Tibial nerve (tissue), 4 donors: ENCODE measurements around the gene CACNA1S. TPM values are rescaled to one million over a fixed set of nuclear protein-coding genes. Genes with fewer than 3 reads are reported as not detected.

ENCODE experiments used
- DNase-seq, 2 donors: peaks; one replicate each; pipeline ENCODE4 v3.0.0-alpha.2; 2019; ENCODE audit warnings: low spot score in 2 of 2
- H3K27ac ChIP-seq, 4 donors: fragments of 200-600 bp; sonication (generic) in 3 of 4; one replicate each; pipeline ENCODE4 v1.5.1; 2017 to 2019; ENCODE audit warnings: mild to moderate bottlenecking in 1 of 4
- H3K27me3 ChIP-seq, 2 donors: fragments of 200-600 bp; sonication (generic) in 1 of 2; one replicate each; pipeline versions ENCODE4 v1.5.1 to v1.6.0; 2017 to 2019
- H3K36me3 ChIP-seq, 3 donors: fragments of 200-600 bp; sonication (generic); one replicate each; pipeline ENCODE4 v1.5.1; 2018 to 2019
- H3K4me1 ChIP-seq, 4 donors: fragments of 200-600 bp; sonication (generic) in 3 of 4; one replicate each; pipeline ENCODE4 v1.5.1; 2017 to 2019
- H3K4me3 ChIP-seq, 4 donors: fragments of 200-600 bp; sonication (generic) in 3 of 4; one replicate each; pipeline ENCODE4 v1.5.1; 2017 to 2019; ENCODE audit warnings: mild to moderate bottlenecking in 1 of 4, moderate library complexity in 1 of 4
- H3K9me3 ChIP-seq, 4 donors: fragments of 200-600 bp; sonication (generic) in 3 of 4; one replicate each; pipeline ENCODE4 v1.5.1; 2017 to 2019
- EP300 ChIP-seq, 2 donors: sonication (generic); formaldehyde crosslinking; IDR thresholded peaks; one replicate each; pipeline ENCODE4 v1.6.1; 2017; ENCODE audit warnings: antibody characterized with exemption in 2 of 2, mild to moderate bottlenecking in 1 of 2
- POLR2A ChIP-seq, 2 donors: fragments of 450-650 bp; IDR thresholded peaks; one replicate each; pipeline ENCODE4 v1.6.1; 2017; ENCODE audit warnings: antibody characterized with exemption in 2 of 2, mild to moderate bottlenecking in 2 of 2, moderate library complexity in 2 of 2
- WGBS, 2 donors: methylation state at CpG; one replicate each; pipeline ENCODE4 v1.1.5; 2018; 5-methylcytosine and 5-hydroxymethylcytosine counted together
- total RNA-seq, 4 donors: library from RNA; depleted of rRNA; stranded (reverse); fragments of >200 nt; gene quantifications; one replicate each; pipeline ENCODE4 v1.1.0, GENCODE V29; 2016
- TF ChIP-seq, protein P1 (sequence below), 5 experiments: fragments of 200-600 bp in 3 of 5; fragments of 450-650 bp in 2 of 5; sonication (generic) in 3 of 5; IDR thresholded peaks; one replicate each; pipeline ENCODE4 v1.5.1; 2016 to 2019; ENCODE audit warnings: antibody characterized with exemption in 5 of 5, mild to moderate bottlenecking in 3 of 5, moderate library complexity in 2 of 5

Gene CACNA1S
- total RNA-seq, 4 donors from 2014 or later = not detected

- TF ChIP-seq EP300 (IDR thresholded peaks at IDR 0.05) (no peak), POLR2A (IDR thresholded peaks at IDR 0.05) (no peak)
- TF ChIP-seq, protein P1, sequence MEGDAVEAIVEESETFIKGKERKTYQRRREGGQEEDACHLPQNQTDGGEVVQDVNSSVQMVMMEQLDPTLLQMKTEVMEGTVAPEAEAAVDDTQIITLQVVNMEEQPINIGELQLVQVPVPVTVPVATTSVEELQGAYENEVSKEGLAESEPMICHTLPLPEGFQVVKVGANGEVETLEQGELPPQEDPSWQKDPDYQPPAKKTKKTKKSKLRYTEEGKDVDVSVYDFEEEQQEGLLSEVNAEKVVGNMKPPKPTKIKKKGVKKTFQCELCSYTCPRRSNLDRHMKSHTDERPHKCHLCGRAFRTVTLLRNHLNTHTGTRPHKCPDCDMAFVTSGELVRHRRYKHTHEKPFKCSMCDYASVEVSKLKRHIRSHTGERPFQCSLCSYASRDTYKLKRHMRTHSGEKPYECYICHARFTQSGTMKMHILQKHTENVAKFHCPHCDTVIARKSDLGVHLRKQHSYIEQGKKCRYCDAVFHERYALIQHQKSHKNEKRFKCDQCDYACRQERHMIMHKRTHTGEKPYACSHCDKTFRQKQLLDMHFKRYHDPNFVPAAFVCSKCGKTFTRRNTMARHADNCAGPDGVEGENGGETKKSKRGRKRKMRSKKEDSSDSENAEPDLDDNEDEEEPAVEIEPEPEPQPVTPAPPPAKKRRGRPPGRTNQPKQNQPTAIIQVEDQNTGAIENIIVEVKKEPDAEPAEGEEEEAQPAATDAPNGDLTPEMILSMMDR (IDR thresholded peaks at IDR 0.05) = no peak
- Histone ChIP-seq H3K9me3 (no peaks in the 10 kb centered on the region), H3K4me3 (no peak overlapping the region), H3K27me3 (peaks cover 0 to 7% of the 10 kb centered on the region in 2 donors), H3K27ac (no peak overlapping the region), H3K4me1 (no peaks in the 10 kb centered on the region), H3K36me3 (no peaks in the 10 kb centered on the region)
- DNase-seq = no peak
- WGBS, 2 donors = 36 to 40% methylated on average over 6 of the region's 6 CpGs
Observed at GRCh38 chr1:201084295-201084694, 27.9 kb downstream of the CACNA1S start.

GRCh38 chr1:201083741-201084140 lies 28.5 kb downstream of the CACNA1S start:
- peaks cover 0 to 3% of the 10 kb centered on the region in 2 donors for H3K27me3 ChIP-seq
- no peaks in the 10 kb centered on the region for H3K4me1 ChIP-seq
- H3K4me3 ChIP-seq = no peak overlapping the region
- DNase-seq = no peak
- TF ChIP-seq, protein P1 (IDR thresholded peaks at IDR 0.05) = no peak
- TF ChIP-seq EP300 (IDR thresholded peaks at IDR 0.05) (no peak), POLR2A (IDR thresholded peaks at IDR 0.05) (no peak)
- H3K9me3 ChIP-seq = no peaks in the 10 kb centered on the region
- no peak overlapping the region for H3K27ac ChIP-seq
- 37 to 42% methylated on average over 3 of the region's 3 CpGs for WGBS, 2 donors
- H3K36me3 ChIP-seq = no peaks in the 10 kb centered on the region

DNA sequence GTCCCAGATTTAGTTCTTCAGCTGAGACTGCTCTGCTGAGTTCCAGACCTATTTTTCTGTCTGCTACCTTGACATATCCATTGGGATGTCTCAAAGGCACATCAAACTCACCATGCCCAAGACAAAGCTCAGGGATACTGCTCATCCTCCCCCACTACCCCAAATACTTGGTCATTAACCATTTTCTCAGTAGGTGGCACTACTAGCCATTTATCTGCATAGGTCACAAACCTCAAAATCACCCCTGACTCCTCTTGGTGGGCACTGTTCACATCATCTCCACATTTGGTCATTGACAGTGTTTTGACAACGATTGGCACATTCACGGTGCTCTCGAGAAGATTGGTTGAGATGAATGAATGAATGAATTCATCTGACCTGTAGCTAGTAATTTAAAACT lies 32.1 kb downstream of the CACNA1S start:
- H3K4me1 ChIP-seq = no peaks in the 10 kb centered on the region
- H3K27me3 ChIP-seq = no peaks in the 10 kb centered on the region
- no peaks in the 10 kb centered on the region for H3K36me3 ChIP-seq
- WGBS, 2 donors = 88 to 93% methylated on average over 3 of the region's 3 CpGs
- no peak overlapping the region for H3K4me3 ChIP-seq
- DNase-seq = no peak
- H3K27ac ChIP-seq = no peak overlapping the region
- TF ChIP-seq, protein P1 (IDR thresholded peaks at IDR 0.05) = no peak
- TF ChIP-seq EP300 (IDR thresholded peaks at IDR 0.05) (no peak), POLR2A (IDR thresholded peaks at IDR 0.05) (no peak)
- no peaks in the 10 kb centered on the region for H3K9me3 ChIP-seq

DNA sequence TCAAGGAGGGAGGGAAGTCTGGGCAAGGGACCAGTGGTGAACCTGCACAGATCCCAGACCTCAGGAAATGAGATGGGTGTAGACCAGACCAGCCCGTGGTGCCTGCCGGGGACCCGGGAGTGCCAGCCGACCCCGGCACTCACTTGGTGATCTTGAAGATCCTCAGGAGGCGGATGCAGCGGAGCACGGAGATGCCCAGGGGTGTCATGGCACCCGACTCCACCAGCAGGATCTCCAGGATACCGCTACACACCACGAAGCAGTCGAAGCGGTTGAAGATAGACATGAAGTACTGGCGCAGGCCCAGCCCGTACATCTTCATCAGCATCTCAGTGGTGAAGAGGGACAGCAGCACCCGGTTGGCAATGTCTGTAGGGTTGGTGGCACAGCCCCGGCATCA lies 34.5 kb downstream of the CACNA1S start:
- Histone ChIP-seq H3K27me3 (no peaks in the 10 kb centered on the region), H3K4me3 (no peak overlapping the region), H3K4me1 (no peaks in the 10 kb centered on the region), H3K9me3 (no peaks in the 10 kb centered on the region), H3K27ac (no peak overlapping the region), H3K36me3 (no peaks in the 10 kb centered on the region)
- TF ChIP-seq, protein P1 (IDR thresholded peaks at IDR 0.05) = no peak
- no peak for TF ChIP-seq POLR2A (IDR thresholded peaks at IDR 0.05)
- no peak for TF ChIP-seq EP300 (IDR thresholded peaks at IDR 0.05)
- WGBS, 2 donors = 92 to 93% methylated on average over 17 of the region's 17 CpGs
- no peak for DNase-seq

- 68 to 72% methylated on average over 7 of the region's 7 CpGs for WGBS, 2 donors
- H3K9me3 ChIP-seq = no peaks in the 10 kb centered on the region
- H3K36me3 ChIP-seq = no peaks in the 10 kb centered on the region
- H3K4me1 ChIP-seq = no peaks in the 10 kb centered on the region
- H3K27ac ChIP-seq = no peak overlapping the region
- H3K27me3 ChIP-seq = no peaks in the 10 kb centered on the region
- H3K4me3 ChIP-seq = no peak overlapping the region
- TF ChIP-seq POLR2A (IDR thresholded peaks at IDR 0.05) = no peak
- no peak for TF ChIP-seq EP300 (IDR thresholded peaks at IDR 0.05)
- TF ChIP-seq, protein P1 (IDR thresholded peaks at IDR 0.05) = no peak
- no peak for DNase-seq
Observed at GRCh38 chr1:201077116-201077515, 35.1 kb downstream of the CACNA1S start.
